ENCODE results near the gene NOTCH3.

DNA sequence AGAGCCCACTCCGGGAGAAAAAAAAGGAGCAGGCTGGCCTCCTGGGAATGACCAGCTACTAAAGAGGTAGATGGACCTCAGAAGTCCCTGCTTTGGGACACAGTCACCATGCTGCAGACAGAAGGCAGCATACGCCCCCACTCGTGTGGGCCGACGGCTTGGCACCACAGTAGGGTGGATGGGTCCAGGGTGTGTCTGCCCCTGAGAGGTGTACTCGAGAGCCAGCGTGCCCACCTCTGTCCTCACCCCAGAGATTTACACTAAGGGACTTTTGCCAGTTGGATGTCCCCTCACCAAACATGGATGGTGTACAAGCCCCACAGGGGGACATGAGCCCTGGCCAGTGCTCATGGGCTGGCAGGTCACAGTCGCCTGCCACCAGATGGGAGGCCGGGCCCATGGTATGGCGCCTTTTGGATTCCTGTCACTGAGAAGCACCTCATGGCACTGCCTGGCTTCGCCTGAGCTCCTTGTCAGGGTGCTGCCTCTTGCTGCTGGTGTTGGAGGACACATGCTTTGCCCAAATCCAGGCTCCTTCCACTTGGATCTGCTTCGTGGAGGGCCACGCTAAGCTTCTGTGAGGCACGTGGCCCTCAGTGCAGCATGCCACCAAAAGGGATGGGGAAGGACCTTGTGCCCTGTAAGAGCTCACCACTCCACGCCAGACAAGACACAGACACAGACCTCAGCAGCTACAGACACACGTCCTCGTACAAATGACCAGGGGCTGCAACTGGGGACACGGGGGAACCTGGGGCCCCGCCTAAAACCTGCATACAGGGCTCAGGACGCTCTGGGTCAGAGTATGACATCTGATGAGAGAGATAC is 44.8 kb upstream of the NOTCH3 start:
- no peak for TF ChIP-seq EZH2 (IDR thresholded peaks at IDR 0.05; ENCODE audit: low read length, missing control alignments)
- TF ChIP-seq, protein P1, sequence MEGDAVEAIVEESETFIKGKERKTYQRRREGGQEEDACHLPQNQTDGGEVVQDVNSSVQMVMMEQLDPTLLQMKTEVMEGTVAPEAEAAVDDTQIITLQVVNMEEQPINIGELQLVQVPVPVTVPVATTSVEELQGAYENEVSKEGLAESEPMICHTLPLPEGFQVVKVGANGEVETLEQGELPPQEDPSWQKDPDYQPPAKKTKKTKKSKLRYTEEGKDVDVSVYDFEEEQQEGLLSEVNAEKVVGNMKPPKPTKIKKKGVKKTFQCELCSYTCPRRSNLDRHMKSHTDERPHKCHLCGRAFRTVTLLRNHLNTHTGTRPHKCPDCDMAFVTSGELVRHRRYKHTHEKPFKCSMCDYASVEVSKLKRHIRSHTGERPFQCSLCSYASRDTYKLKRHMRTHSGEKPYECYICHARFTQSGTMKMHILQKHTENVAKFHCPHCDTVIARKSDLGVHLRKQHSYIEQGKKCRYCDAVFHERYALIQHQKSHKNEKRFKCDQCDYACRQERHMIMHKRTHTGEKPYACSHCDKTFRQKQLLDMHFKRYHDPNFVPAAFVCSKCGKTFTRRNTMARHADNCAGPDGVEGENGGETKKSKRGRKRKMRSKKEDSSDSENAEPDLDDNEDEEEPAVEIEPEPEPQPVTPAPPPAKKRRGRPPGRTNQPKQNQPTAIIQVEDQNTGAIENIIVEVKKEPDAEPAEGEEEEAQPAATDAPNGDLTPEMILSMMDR (conservative IDR thresholded peaks at IDR 0.05 in 1 of 2, IDR thresholded peaks at IDR 0.05 in 1 of 2; ENCODE audit: low read depth in 1 of 2, low read length in 2 of 2): no peak
